Transverse colon (tissue), 4 donors: ENCODE results near the gene SNX8.

Experiments used
- EP300 ChIP-seq: sonication (generic); formaldehyde crosslinking; IDR thresholded peaks from one replicate; pipeline ENCODE4 v1.6.1; 2017; ENCODE audit warnings: antibody characterized with exemption, low read depth
- POLR2A ChIP-seq: fragments of 450-650 bp; IDR thresholded peaks from one replicate; pipeline ENCODE4 v1.6.1; 2016; ENCODE audit warnings: antibody characterized with exemption, mild to moderate bottlenecking, moderate library complexity
- POLR2AphosphoS5 ChIP-seq, 3 donors: sonication (generic); formaldehyde crosslinking; IDR thresholded peaks; one replicate each; pipeline ENCODE4 v1.6.1; 2016; ENCODE audit warnings: antibody characterized with exemption in 3 of 3
- TF ChIP-seq, protein P1 (sequence below), 5 experiments: fragments of 200-600 bp in 3 of 5; fragments of 450-650 bp in 2 of 5; sonication (generic) in 3 of 5; IDR thresholded peaks; 1 replicate in 2 of 5; 2 replicates in 3 of 5; pipeline ENCODE4 v1.5.1; 2016 to 2017; ENCODE audit warnings: antibody characterized with exemption in 5 of 5, inconsistent platforms in 3 of 5, mild to moderate bottlenecking in 2 of 5, moderate library complexity in 1 of 5

DNA sequence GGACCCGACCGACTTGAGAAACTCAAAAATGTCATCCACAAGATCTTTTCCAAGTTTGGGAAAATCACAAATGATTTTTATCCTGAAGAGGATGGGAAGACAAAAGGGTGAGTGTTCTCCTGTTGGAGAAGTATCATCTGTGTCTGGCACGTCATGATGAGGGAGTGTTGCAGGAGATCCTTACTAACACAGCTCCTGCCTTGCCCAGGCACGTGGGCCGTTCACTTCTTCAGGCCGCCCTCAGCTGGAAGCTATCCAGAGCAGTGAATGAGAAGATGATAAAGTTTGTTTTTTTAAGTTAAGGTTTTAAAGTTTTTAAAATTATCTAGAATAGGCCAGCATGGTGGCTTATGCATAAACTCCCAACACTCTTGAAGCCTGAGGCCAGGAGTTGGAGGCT lies 46.6 kb upstream of the SNX8 start:
- TF ChIP-seq, protein P1, sequence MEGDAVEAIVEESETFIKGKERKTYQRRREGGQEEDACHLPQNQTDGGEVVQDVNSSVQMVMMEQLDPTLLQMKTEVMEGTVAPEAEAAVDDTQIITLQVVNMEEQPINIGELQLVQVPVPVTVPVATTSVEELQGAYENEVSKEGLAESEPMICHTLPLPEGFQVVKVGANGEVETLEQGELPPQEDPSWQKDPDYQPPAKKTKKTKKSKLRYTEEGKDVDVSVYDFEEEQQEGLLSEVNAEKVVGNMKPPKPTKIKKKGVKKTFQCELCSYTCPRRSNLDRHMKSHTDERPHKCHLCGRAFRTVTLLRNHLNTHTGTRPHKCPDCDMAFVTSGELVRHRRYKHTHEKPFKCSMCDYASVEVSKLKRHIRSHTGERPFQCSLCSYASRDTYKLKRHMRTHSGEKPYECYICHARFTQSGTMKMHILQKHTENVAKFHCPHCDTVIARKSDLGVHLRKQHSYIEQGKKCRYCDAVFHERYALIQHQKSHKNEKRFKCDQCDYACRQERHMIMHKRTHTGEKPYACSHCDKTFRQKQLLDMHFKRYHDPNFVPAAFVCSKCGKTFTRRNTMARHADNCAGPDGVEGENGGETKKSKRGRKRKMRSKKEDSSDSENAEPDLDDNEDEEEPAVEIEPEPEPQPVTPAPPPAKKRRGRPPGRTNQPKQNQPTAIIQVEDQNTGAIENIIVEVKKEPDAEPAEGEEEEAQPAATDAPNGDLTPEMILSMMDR (IDR thresholded peaks at IDR 0.05), result no peak
- TF ChIP-seq EP300 (no peak), POLR2A (no peak), POLR2AphosphoS5 (IDR thresholded peaks at IDR 0.05) (no peak)
